Muscle of arm (tissue), 12 donors: ENCODE results near the gene MTSS2. TPM values are rescaled to one million over a fixed set of nuclear protein-coding genes. Genes with fewer than 3 reads are reported as not detected.

Source experiments
- polyA plus RNA-seq, 12 donors: library from polyadenylated mRNA; unstranded; fragments of 120-200 nt; gene quantifications; one replicate each; pipeline ENCODE4 v1.2.1, GENCODE V29; 2013; ENCODE audit not compliant: insufficient read length in 12 of 12

Gene MTSS2
- polyA plus RNA-seq, 12 donors: 80.7 to 148 (median 107) TPM

Other genes with a start within 250 kb of the MTSS2 start
- gene ST3GAL2, start 247.0 kb downstream of the MTSS2 start, polyA plus RNA-seq: 10 to 100 TPM in 11 of 12 donors, not detected in 1; 22.6 to 40.6 (median 26.5) TPM
- gene FCSK, start 231.5 kb downstream of the MTSS2 start, polyA plus RNA-seq: 10 to 100 TPM in 2 of 12 donors, 1 to 10 TPM in 9, not detected in 1; 4.4 to 12.5 (median 7.5) TPM
- gene COG4, start 162.5 kb downstream of the MTSS2 start, polyA plus RNA-seq: 10 to 100 TPM in 11 of 12 donors, not detected in 1; 32.4 to 46.9 (median 40.4) TPM
- 100 to 1,000 TPM in 11 of 12 donors, not detected in 1; 176 to 270 (median 220) TPM for gene SF3B3, start 162.2 kb downstream of the MTSS2 start, polyA plus RNA-seq
- 10 to 100 TPM in 1 of 12 donors, 1 to 10 TPM in 9, not detected in 2; 4.0 to 10.1 (median 5.2) TPM for gene IL34, start 39.5 kb downstream of the MTSS2 start, polyA plus RNA-seq
- gene VAC14, start 115.1 kb upstream of the MTSS2 start, polyA plus RNA-seq: 10 to 100 TPM in 11 of 12 donors, not detected in 1; 19.7 to 32.3 (median 24.9) TPM